Measurements from ENCODE around the gene RNF2. TPM values are rescaled to one million over a fixed set of nuclear protein-coding genes. Genes with fewer than 3 reads are reported as not detected.
"Not testable (repeated sequence)": the region's sequence is repeated elsewhere in the genome, so short reads cannot be mapped to it uniquely, and the experiment has no call there.

RNF2 gene
- 10 to 100 TPM; 27.2 to 28.9 TPM for total RNA-seq

GRCh38 chr1:185044981-185045813 is at the start of gene RNF2:
TSS of gene RNF2 (plus strand) at chr1:185045558. CDS start at chr1:185087554, 41,996 bp downstream.
- CTCF ChIA-PET = interaction anchor here (0.6 to 1.2 kb wide), 6 partner anchors 20 to 280 kb away, joined by 3 to 5 read pairs (median 3); no protein-coding TSS in a partner anchor
- POLR2A ChIA-PET = interaction anchor here (0.6 to 1.6 kb wide), 5 partner anchors 71 to 291 kb away, joined by 3 to 5 read pairs (median 3); partner anchors contain the start of genes IVNS1ABP, NIBAN1 and TRMT1L

- POLR2A ChIA-PET, CTCF ChIA-PET: not testable (repeated sequence)
Observed at GRCh38 chr1:184999974-185000373, 45.4 kb upstream of the RNF2 start.

GRCh38 chr1:185001312-185001880 is 44.0 kb upstream of the RNF2 start:
- CTCF ChIA-PET, POLR2A ChIA-PET: not testable (repeated sequence)

- POLR2A ChIA-PET = interaction anchor here (0.6 kb wide), 1 partner anchor 14 kb away, joined by 4 read pairs; no protein-coding TSS in a partner anchor
- CTCF ChIA-PET = no interaction called here
Observed at GRCh38 chr1:185008838-185009237, 36.5 kb upstream of the RNF2 start.

GRCh38 chr1:185010361-185010760 is 35.0 kb upstream of the RNF2 start:
- CTCF ChIA-PET = no interaction called here

GRCh38 chr1:185014941-185015340 is 30.4 kb upstream of the RNF2 start:
- ChIA-PET CTCF (no interaction called here), POLR2A (no interaction called here)

More at GRCh38 chr1:185010361-185010760, 35.0 kb upstream of the RNF2 start:
- POLR2A ChIA-PET = no interaction called here

GRCh38 chr1:185015631-185016030 is 29.7 kb upstream of the RNF2 start:
- ChIA-PET POLR2A (no interaction called here), CTCF (no interaction called here)

GRCh38 chr1:185016880-185017279 is 28.5 kb upstream of the RNF2 start:
- ChIA-PET CTCF (no interaction called here), POLR2A (no interaction called here)

- ChIA-PET CTCF (no interaction called here), POLR2A (no interaction called here)
Observed at GRCh38 chr1:185017338-185017737, 28.0 kb upstream of the RNF2 start.

- CTCF ChIA-PET = no interaction called here
- POLR2A ChIA-PET = no interaction called here
Observed at GRCh38 chr1:185017966-185018365, 27.4 kb upstream of the RNF2 start.

- ChIA-PET CTCF (no interaction called here), POLR2A (no interaction called here)
Observed at GRCh38 chr1:185027252-185027882, 18.0 kb upstream of the RNF2 start.

- ChIA-PET POLR2A (no interaction called here), CTCF (no interaction called here)
Observed at GRCh38 chr1:185033686-185034085, 11.7 kb upstream of the RNF2 start.

- CTCF ChIA-PET = interaction anchor here (0.6 kb wide), 1 partner anchor 138 kb away, joined by 3 read pairs; no protein-coding TSS in a partner anchor
- POLR2A ChIA-PET = no interaction called here
Observed at GRCh38 chr1:185035258-185035657, 10.1 kb upstream of the RNF2 start.

- ChIA-PET POLR2A (no interaction called here), CTCF (no interaction called here)
Observed at GRCh38 chr1:185038813-185039376, 6.5 kb upstream of the RNF2 start.

- ChIA-PET POLR2A (no interaction called here), CTCF (no interaction called here)
Observed at GRCh38 chr1:185039726-185040407, 5.5 kb upstream of the RNF2 start.

- CTCF ChIA-PET = no interaction called here
- POLR2A ChIA-PET = no interaction called here
Observed at GRCh38 chr1:185040408-185040735, 5.0 kb upstream of the RNF2 start.

GRCh38 chr1:185041742-185042141 is 3.6 kb upstream of the RNF2 start:
- POLR2A ChIA-PET = no interaction called here
- CTCF ChIA-PET = no interaction called here

- CTCF ChIA-PET = no interaction called here
- POLR2A ChIA-PET = no interaction called here
Observed at GRCh38 chr1:185042737-185043136, 2.6 kb upstream of the RNF2 start.

GRCh38 chr1:185044387-185044786 is 971 bp upstream of the RNF2 start:
- CTCF ChIA-PET = interaction anchor here (0.6 to 1.3 kb wide), 3 partner anchors 19 to 126 kb away, joined by 3 to 4 read pairs (median 3); no protein-coding TSS in a partner anchor
- POLR2A ChIA-PET = interaction anchor here (0.6 kb wide), 1 partner anchor 114 kb away, joined by 5 read pairs; no protein-coding TSS in a partner anchor

All from activated CD8-positive, alpha-beta memory T cell treated with anti-CD3 and anti-CD28 coated beads for 36 hours (primary cell).